CD14-positive monocyte (primary cell): ENCODE results near the gene TPRKB. TPM values are rescaled to one million over a fixed set of nuclear protein-coding genes. Genes with fewer than 3 reads are reported as not detected.
"Not testable (repeated sequence)": the region's sequence is repeated elsewhere in the genome, so short reads cannot be mapped to it uniquely, and the experiment has no call there.

Source experiments
- DNase-seq, 3 donors: peaks; one replicate each; pipeline ENCODE4 v3.0.0-alpha.2; 2011 to 2022
- H2AFZ ChIP-seq: 2 replicates; pipeline ENCODE4 v1.6.0; 2012; ENCODE audit warnings: mild to moderate bottlenecking, low read depth, low read length, inconsistent platforms; ENCODE audit not compliant: insufficient read depth, poor library complexity, severe bottlenecking
- H3K27ac ChIP-seq, 2 donors: 1 replicate in 1 of 2; 2 replicates in 1 of 2; pipeline ENCODE4 v1.5.1; 2012 to 2013; ENCODE audit warnings: low read length in 2 of 2, control low read depth in 1 of 2, inconsistent platforms in 1 of 2, low read depth in 1 of 2, mild to moderate bottlenecking in 1 of 2
- H3K27me3 ChIP-seq, 2 donors: one replicate each; pipeline versions ENCODE4 v1.6.0 to v1.6.1; 2011 to 2013; ENCODE audit warnings: low read length in 2 of 2; ENCODE audit not compliant: control insufficient read depth in 2 of 2, insufficient read depth in 2 of 2
- H3K36me3 ChIP-seq, 2 donors: replicated peaks in 1 of 2; 1 replicate in 1 of 2; 2 replicates in 1 of 2; pipeline versions ENCODE4 v1.5.1 to v1.6.1; 2012 to 2013; ENCODE audit warnings: low read length in 2 of 2, control low read depth in 1 of 2, inconsistent platforms in 1 of 2, mild to moderate bottlenecking in 1 of 2; ENCODE audit not compliant: insufficient read depth in 2 of 2, control insufficient read depth in 1 of 2
- H3K4me1 ChIP-seq, 2 donors: 1 replicate in 1 of 2; 2 replicates in 1 of 2; pipeline versions ENCODE4 v1.5.1 to v1.6.1; 2012 to 2013; ENCODE audit warnings: low read length in 2 of 2, control low read depth in 1 of 2, inconsistent platforms in 1 of 2, mild to moderate bottlenecking in 1 of 2, moderate library complexity in 1 of 2; ENCODE audit not compliant: insufficient read depth in 2 of 2, control insufficient read depth in 1 of 2
- H3K4me2 ChIP-seq: replicated peaks from 2 replicates; pipeline ENCODE3; 2012; ENCODE audit warnings: low read length, moderate library complexity, mild to moderate bottlenecking; ENCODE audit not compliant: poor library complexity, severe bottlenecking; ENCODE audit errors: extremely low read depth
- H3K4me3 ChIP-seq, 3 experiments: fragments of 200-600 bp in 1 of 3; sonication (generic) in 1 of 3; replicated peaks in 1 of 3; 1 replicate in 2 of 3; 2 replicates in 1 of 3; pipeline ENCODE4 v1.5.1; 2011 to 2013; ENCODE audit warnings: low read length in 3 of 3, mild to moderate bottlenecking in 3 of 3, control low read depth in 2 of 3, low read depth in 2 of 3, inconsistent platforms in 1 of 3, moderate library complexity in 1 of 3
- H3K79me2 ChIP-seq: 2 replicates; pipeline ENCODE4 v1.6.0; 2012; ENCODE audit warnings: mild to moderate bottlenecking, control low read depth, inconsistent platforms, low read length, moderate library complexity; ENCODE audit not compliant: insufficient read depth
- H3K9ac ChIP-seq: 2 replicates; pipeline ENCODE4 v1.6.0; 2017; ENCODE audit warnings: low read length, mild to moderate bottlenecking; ENCODE audit not compliant: insufficient read depth, poor library complexity, severe bottlenecking
- H3K9me3 ChIP-seq, 2 donors: replicated peaks in 1 of 2; 1 replicate in 1 of 2; 2 replicates in 1 of 2; pipeline versions ENCODE4 v1.5.1 to v1.6.1; 2012 to 2013; ENCODE audit warnings: low read length in 2 of 2, control low read depth in 1 of 2; ENCODE audit not compliant: control insufficient read depth in 1 of 2, insufficient read depth in 1 of 2
- H4K20me1 ChIP-seq: 2 replicates; pipeline ENCODE4 v1.6.0; 2012; ENCODE audit warnings: mild to moderate bottlenecking, low read length, control low read depth, moderate library complexity; ENCODE audit not compliant: insufficient read depth
- H3K27ac Mint-ChIP-seq, 7 donors: one replicate each; pipeline ENCODE4 v1.8.0; 2020; ENCODE audit warnings: mild to moderate bottlenecking in 7 of 7, mixed read lengths in 7 of 7, moderate library complexity in 6 of 7, inconsistent platforms in 2 of 7
- H3K27me3 Mint-ChIP-seq, 3 donors: one replicate each; pipeline ENCODE4 v1.8.0; 2021 to 2022; ENCODE audit warnings: low read depth in 3 of 3, mild to moderate bottlenecking in 3 of 3, mixed read lengths in 3 of 3, moderate library complexity in 3 of 3, inconsistent platforms in 1 of 3
- H3K36me3 Mint-ChIP-seq, 2 donors: one replicate each; pipeline ENCODE4 v1.8.0; 2020; ENCODE audit warnings: mixed read lengths in 2 of 2, inconsistent platforms in 1 of 2, mild to moderate bottlenecking in 1 of 2
- H3K4me1 Mint-ChIP-seq: one replicate; pipeline ENCODE4 v1.8.0; 2020; ENCODE audit warnings: mild to moderate bottlenecking, mixed read lengths
- H3K4me3 Mint-ChIP-seq, 2 donors: one replicate each; pipeline ENCODE4 v1.8.0; 2020; ENCODE audit warnings: mild to moderate bottlenecking in 2 of 2, mixed read lengths in 2 of 2, moderate library complexity in 1 of 2
- H3K9me3 Mint-ChIP-seq, 7 donors: one replicate each; pipeline ENCODE4 v1.8.0; 2020 to 2022; ENCODE audit warnings: mixed read lengths in 7 of 7, mild to moderate bottlenecking in 6 of 7, moderate library complexity in 6 of 7, inconsistent platforms in 2 of 7
- CTCF ChIP-seq: fragments of 200-600 bp; IDR thresholded peaks from one replicate; pipeline ENCODE4 v1.8.0; 2022; ENCODE audit warnings: antibody characterized with exemption, mild to moderate bottlenecking
- WGBS: methylation state at CpG from one replicate; pipeline ENCODE4 v1.1.5; 2013; ENCODE audit warnings: missing lambda C conversion rate; ENCODE audit not compliant: insufficient coverage; 5-methylcytosine and 5-hydroxymethylcytosine counted together
- intact Hi-C, 2 donors: fragments of 100-400 bp; cut with micrococcal nuclease; formaldehyde crosslinking; loops; one replicate each; pipeline versions ENCODE4 v1.15.0 to v1.15.1; 2023
- polyA plus RNA-seq, 3 donors: library from polyadenylated mRNA; depleted of rRNA in 1 of 3; unstranded in 2 of 3; stranded (reverse) in 1 of 3; fragments of 300-500 nt in 2 of 3; fragments of >200 nt in 1 of 3; fragmentation: Illumina TruSeq in 2 of 3; gene quantifications; 1 replicate in 2 of 3; 2 replicates in 1 of 3; pipeline ENCODE4 v1.2.3, GENCODE V29; 2012 to 2021

The TPRKB gene
- polyA plus RNA-seq, 3 donors, result 26.9 to 69.1 (median 65.8) TPM

DNA sequence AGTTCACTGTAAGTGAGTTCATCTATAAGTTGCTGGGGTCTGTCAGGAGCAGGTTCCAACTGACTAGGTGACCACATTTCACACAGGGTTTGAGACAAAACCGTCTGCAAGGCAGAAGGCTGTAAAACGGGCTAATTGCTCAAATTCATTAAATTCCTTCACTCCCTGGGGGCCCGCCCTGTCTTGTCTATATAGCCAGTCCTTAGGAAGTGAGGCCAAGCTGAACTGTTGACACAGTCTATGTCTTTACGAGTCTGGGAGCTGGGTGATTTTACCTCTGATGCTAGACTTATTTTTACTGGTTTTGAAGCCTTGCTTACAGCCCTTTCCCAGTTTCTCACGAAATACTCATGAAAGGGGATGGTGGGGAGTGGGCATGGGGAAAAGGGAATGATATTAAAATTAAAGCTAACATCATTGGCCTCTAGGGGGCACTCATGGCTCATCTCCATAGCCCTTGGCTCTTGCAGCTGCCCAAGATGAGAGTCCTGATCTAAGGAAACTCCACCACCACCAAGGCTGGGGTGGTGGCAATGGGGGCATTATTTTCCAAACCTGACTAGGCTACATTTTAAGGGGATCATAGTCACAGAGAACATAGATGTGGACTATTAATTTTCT lies 57.1 kb downstream of the TPRKB start:
- peak; percentile 68 for TF ChIP-seq CTCF
- H3K27ac Mint-ChIP-seq, H3K4me3 ChIP-seq, H3K36me3 ChIP-seq, H3K36me3 Mint-ChIP-seq, H3K4me2 ChIP-seq, H3K27me3 ChIP-seq, H3K27me3 Mint-ChIP-seq, H3K79me2 ChIP-seq, intact Hi-C loops, H3K4me1 Mint-ChIP-seq, H3K9me3 Mint-ChIP-seq, H3K27ac ChIP-seq, H2AFZ ChIP-seq, H3K9me3 ChIP-seq, H3K4me3 Mint-ChIP-seq, H4K20me1 ChIP-seq, H3K9ac ChIP-seq, H3K4me1 ChIP-seq: not testable (repeated sequence)
- peak; percentile 9 to 32 (median 31) for DNase-seq
- WGBS, result 83% methylated on average over 1 of the region's 5 CpGs

Other genes starting within 250 kb of the TPRKB start
- not detected for gene NAT8, start 94.9 kb downstream of the TPRKB start, polyA plus RNA-seq
- gene DUSP11, start 42.8 kb upstream of the TPRKB start, polyA plus RNA-seq, result 10 to 100 TPM in 2 of 3 donors, 1 to 10 TPM in 1; 9.9 to 25.7 (median 23.1) TPM
- gene C2orf78, start 46.8 kb upstream of the TPRKB start, polyA plus RNA-seq, result not detected
- gene STAMBP, start 91.6 kb upstream of the TPRKB start, polyA plus RNA-seq, result 10 to 100 TPM; 26.0 to 40.8 (median 40.7) TPM
- not detected for gene ACTG2, start 155.7 kb upstream of the TPRKB start, polyA plus RNA-seq
- gene DGUOK, start 189.5 kb upstream of the TPRKB start, polyA plus RNA-seq, result 100 to 1,000 TPM in 2 of 3 donors, 10 to 100 TPM in 1; 62.9 to 129 (median 123) TPM
- gene TET3, start 247.6 kb upstream of the TPRKB start, polyA plus RNA-seq, result 10 to 100 TPM in 1 of 3 donors, 1 to 10 TPM in 1, under 1 TPM in 1; 0.79 to 18.6 (median 1.4) TPM